Activated CD4-positive, CD25-positive, alpha-beta regulatory T cell treated with anti-CD3 and anti-CD28 coated beads, Interleukin-2, amount 50 U/mL, for 72 hours (primary cell): ENCODE data around the gene USP49.
"Not testable (repeated sequence)": the region's sequence is repeated elsewhere in the genome, so short reads cannot be mapped to it uniquely, and the experiment has no call there.

Source experiments
- DNase-seq: peaks from one replicate; pipeline ENCODE4 v3.0.0; 2021

Gene USP49

GRCh38 chr6:41778895-41779294, 116.3 kb downstream of the USP49 start:
- no peak for DNase-seq

- DNase-seq, result no peak
Observed at GRCh38 chr6:41777551-41778285, 117.5 kb downstream of the USP49 start.

DNA sequence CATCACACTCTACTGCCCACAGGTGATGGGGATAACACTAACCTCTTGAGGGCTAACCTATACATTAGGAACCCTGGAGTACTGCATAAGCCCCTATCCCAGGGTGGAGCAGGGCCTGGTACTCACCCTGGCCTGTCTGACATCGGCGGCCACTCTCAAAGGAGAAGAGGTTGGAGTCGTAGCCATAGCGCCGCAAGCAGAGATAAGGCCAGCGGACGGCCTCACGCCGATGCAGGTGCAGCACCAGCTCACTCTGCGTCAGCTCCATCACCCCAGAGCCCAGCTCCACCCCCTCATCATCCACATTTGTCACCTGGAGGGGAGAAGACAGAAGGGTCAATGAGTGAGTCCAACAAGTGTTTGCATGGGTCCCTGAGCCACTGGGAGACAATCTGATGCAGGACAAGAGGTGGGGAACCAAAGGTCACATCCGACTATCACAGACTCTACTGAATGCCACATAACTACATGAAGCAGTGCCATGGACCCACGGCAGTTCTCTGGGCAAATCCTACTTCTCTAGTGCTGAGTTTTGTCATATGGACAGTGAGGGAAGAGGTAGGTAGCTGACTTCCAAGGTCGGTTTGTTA, 119.8 kb downstream of the USP49 start:
- DNase-seq, result no peak

DNA sequence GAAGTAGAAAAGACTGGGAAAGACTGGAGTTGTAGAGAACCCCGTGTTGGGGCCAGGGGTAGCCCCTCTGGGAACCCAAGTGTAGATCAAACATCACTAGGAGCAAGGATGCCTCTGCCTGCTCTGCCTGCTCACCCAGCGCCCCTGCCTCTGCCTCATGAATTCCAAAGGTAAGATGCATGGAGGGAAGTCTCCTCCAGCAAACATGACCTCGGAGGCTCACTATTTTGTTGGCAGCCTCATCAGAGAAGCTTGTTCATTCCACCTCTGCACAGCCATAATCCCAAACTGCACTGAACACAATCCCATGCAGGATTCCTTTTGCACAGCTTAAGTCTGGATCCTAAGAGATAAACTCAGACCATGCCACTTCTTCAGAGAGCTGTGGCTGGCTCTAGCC, 120.3 kb downstream of the USP49 start:
- no peak for DNase-seq

DNA sequence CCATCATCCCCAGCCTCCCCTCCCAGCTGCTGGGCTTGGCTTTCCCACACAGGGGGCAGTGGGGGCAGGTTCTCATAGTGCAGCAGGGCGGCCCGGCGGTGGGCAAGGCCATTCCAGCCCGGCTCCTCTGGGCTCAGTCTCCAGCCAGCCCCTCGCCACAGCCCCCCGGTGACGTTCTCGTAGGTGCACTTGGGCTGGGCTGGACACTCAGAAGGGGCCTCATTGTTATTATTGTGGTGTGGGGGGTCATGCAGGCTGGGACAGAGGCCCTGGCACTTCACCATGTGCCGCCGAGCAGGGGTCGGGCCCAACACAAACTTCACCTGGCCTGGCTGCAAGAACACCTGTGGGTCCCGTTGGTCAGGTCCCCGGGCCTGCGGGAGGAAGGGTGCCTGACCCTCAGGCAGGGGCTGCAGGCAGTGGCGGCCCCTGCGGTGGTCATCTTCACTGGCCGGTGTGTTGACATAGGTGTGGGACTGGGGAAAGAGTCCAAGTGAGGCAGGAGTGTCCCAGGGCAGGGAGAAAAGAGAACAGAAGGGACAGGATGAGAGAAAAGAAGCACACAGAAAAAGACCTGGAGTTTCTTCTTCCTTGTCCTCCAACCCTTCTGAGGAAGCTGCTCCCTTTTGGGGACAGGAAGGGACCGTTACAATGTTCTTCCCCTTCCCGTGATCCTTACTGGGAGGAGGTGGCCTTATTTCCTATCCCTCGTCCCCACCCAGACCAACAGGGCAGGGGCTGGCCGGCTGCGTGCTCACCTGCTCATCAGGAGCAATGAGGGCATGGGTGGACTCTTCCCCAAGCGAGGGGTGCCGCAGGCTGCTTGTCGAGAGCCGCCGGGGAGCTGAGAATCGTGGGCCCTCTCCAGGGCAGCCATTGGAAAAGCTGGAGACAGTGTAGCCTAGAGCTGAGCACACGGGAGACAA, 123.9 kb downstream of the USP49 start:
- no peak for DNase-seq

DNA sequence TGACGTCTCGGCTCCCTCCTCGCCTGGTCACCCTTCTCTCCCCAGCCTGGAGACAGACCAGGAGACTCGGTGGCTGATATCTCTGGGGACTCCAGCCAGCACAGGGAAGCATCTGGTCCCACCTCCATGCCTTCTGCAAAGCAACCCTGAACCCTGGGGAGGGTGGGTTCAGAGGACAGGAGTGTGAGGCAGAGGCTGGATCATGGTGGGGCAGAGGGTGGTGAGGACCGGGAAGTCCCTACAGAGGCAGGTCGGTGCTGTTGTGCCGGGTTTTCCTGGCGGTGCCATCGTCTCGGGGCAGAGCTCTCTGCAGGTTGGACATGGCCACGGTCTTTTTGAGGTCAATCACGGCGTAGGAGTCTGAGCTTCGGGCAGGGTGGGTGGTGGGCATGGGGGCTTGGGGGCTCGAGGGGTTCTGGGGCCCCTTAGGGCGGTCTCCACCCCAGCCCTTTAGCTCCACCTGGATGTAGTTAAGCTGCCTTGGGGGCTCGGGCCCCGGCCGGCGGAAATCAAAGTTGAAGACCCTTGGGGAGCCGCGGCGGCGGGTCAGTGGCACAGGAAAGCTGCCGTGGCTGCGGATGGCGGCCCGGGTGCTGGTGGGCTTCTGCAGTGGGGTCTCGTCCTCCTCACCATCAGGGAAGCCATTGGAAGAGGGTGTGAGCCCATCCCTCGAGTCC, 124.7 kb downstream of the USP49 start:
- no peak for DNase-seq

GRCh38 chr6:41769376-41769775, 125.8 kb downstream of the USP49 start:
- DNase-seq, result no peak

GRCh38 chr6:41768545-41769308, 126.4 kb downstream of the USP49 start:
- no peak for DNase-seq

- no peak for DNase-seq
Observed at GRCh38 chr6:41767112-41767833, 127.9 kb downstream of the USP49 start.

DNA sequence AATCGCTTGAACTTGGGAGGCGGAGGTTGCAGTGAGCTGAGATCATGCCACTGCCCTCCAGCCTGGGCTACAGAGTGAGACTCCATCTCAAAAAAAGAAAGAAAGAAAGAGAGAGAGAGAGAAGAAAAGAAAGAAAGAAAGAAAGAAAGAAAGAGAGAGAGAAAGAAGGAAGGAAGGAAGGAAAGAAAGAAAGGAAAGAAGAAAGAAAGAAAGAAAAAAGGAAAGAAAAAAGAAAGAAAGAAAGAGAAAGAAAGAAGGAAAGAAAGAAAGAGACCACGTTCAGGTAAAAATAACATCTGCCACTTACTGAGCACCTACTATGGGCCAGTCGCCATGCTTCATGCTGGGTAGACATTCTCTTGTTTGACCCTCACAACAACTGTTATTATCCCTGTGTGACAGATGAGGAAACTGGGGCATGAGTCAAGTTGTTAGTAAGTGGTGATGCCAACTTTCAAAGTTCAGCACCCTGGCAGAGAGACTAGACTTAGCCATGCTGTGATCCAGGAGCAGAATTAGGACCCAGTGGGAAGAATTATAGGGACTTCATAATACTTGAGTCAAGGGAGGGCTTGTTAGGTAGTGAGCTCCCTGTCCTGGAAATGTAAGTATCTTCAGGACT, 129.0 kb downstream of the USP49 start:
- DNase-seq, result not testable (repeated sequence)

DNA sequence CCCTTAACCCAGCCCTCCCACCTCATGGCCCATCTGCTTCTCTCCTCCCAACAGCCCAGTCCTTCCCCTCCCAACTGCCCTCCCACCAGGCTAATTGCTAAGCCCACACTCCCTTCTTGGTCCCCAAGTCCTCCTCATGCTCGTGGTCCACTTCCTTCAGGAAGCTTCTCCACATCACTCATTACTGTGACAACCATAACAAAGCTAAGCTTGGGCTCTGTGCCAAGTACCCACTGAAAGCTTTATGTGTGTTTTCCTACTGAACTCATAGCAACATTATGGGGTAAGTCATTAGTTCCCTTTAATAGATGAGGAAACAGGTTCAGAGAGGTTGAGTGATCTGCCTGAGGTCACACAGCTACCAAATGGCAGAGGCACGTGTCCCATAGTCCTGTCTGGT, 131.7 kb downstream of the USP49 start:
- DNase-seq, result no peak

GRCh38 chr6:41759905-41760579, 135.1 kb downstream of the USP49 start:
- DNase-seq, result no peak

- no peak for DNase-seq
Observed at GRCh38 chr6:41759106-41759904, 135.9 kb downstream of the USP49 start.

GRCh38 chr6:41758641-41759035, 136.5 kb downstream of the USP49 start:
- no peak for DNase-seq

DNA sequence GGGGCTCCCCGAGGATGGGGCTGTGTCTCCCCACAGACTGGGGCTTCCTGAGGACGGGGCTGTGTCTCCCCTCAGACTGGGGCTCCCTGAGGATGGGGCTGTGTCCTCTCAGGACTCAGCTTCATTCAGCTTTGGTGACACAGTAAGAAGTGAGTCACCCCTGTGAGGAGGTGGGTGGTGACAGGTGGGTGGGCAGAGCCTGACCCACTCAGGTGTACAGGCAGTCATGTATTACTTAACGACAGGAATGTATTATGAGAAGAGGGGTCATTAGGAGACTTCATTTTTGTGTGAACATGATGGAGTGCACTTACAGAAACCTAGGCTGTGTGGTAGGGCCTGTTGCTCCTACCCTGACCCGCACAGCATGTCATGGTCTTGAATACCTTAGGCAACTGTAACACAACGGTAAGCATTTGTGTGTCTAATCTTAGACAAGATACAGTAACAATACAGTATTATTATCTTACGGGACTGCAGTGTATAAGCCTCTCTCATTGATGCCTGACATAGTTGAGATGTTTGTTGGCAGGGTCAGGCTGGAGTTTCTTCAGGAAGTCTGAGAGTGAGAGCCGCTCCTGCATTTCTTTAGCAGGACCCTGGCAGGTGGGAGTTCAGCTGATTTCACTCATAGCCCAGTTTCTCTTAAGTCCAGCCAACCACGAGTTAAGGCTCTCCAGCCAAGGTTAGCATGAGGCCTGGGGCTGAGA, 137.1 kb downstream of the USP49 start:
- DNase-seq, result no peak

DNA sequence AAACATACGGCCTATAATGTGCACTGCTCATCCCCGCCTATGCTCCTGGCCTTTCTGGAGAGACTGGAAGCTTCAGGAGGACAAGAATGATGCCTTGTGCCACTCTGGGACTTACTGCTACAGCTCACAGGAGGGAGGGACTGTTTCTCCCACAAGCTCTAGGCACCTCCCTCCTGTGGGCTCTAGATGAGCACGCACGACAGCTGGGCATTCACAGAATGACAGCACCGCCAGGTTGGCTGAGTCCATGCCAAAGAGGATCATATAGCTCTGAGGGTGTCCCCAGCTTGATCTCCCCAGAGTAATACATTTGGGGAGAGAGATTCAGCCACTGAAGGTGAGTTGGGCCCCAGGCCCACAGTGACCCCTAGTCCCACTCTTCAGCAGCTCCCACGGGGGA, 137.9 kb downstream of the USP49 start:
- DNase-seq, result no peak

DNA sequence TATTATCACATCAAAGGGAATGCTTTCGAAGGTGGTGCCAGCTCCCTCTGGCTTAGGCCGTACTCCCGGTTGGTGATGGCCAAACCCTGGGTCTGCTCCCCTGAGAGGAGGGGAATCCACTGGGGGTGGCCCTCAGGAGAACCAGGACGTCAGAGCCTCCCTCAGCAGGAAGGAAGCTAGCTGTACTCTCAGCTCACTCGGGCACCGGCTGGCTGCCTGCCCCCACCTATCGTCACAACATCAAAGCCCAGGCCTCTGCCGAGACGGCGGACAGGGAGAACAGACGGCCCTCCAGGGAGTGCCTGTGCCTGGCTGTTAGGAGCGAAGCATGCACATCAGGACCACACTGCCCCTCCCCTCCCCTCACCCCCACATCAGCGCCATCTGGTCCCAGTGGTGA, 138.8 kb downstream of the USP49 start:
- no peak for DNase-seq

- DNase-seq, result no peak
Observed at GRCh38 chr6:41755895-41756294, 139.3 kb downstream of the USP49 start.

- DNase-seq, result no peak
Observed at GRCh38 chr6:41750374-41750773, 144.8 kb downstream of the USP49 start.
